ENCODE results near the gene OTOP1.
A peak's percentile ranks its signal among the peaks of the same experiment; 100 is the strongest.
"Not testable (repeated sequence)": the region's sequence is repeated elsewhere in the genome, so short reads cannot be mapped to it uniquely, and the experiment has no call there.

The OTOP1 gene

GRCh38 chr4:4226606-4227438 is at the start of gene OTOP1:
Gene OTOP1, minus strand, starts transcription at chr4:4226929. Its CDS starts 65 bp downstream, at chr4:4226864.
- no peak for DNase-seq (ENCODE audit: low read depth in 2 of 2)

- no peak for DNase-seq (ENCODE audit: low read depth in 2 of 2)
These were observed 47.5 kb upstream of the OTOP1 start for GRCh38 chr4:4274226-4274625.

GRCh38 chr4:4271912-4272311 is 45.2 kb upstream of the OTOP1 start:
- no peak for DNase-seq (ENCODE audit: low read depth in 2 of 2)

DNA sequence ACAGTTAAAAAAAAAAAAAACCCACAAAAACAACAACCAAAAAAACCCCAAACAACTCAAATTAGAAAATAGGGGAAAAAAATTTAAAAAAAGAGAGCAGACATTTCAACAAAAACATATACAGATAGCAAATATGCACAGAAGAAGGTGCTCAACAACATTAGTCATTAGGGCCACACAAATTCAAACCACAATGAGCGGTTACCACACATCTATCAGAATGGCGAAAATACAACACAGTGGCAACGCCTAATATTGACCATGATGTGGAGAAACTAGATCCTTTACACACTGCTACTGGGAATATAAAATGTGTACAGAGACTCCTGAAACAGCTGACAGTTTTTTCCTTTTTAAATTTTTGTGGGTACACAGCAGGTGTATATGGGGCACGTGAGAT is 43.8 kb upstream of the OTOP1 start:
- no peak for DNase-seq (ENCODE audit: low read depth in 2 of 2)

DNA sequence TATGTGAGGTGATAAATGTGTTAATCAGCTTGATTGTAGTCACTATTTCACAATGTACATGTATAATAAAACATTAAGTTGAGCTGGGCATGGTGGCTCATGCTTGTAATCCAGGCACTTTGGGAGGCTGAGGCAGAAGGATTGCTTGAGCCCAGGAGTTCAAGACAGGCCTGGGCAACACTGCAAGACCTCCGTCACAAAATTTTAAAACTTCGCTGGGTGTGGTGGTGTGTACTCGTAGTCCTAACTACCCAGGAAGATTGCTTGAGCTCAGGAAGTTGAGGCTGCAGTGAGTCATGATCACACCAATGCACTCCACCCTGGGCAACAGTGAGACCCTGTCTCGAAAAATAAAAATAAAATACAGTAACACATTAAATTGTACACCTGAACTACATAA is 43.1 kb upstream of the OTOP1 start:
- no peak for DNase-seq (ENCODE audit: low read depth in 2 of 2)

GRCh38 chr4:4269331-4269731 is 42.6 kb upstream of the OTOP1 start:
- DNase-seq (ENCODE audit: low read depth in 2 of 2), result no peak

- DNase-seq (ENCODE audit: low read depth in 2 of 2), result no peak
These were observed 42.0 kb upstream of the OTOP1 start for GRCh38 chr4:4268776-4269175.

DNA sequence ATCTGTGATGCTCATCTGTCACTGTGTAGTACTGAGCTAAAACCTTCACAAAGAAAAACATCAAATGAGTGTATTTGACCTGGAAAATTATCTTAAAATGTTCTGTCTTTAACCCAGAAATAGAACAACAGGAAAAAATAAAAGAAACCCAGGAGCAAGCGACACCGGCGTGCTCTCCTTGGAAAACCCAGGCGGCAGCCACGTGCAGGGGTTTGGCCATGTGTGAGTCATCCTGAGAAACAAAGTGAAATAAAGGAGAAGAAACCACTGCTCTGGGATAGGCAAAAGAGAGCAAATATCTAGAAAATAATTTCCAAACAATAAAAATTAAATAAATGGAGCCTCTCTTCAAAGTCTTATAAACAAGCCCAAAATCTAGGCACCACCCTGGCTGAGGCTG is 41.3 kb upstream of the OTOP1 start:
- DNase-seq (ENCODE audit: low read depth in 2 of 2), result no peak

- DNase-seq (ENCODE audit: low read depth in 2 of 2), result no peak
These were observed 33.5 kb upstream of the OTOP1 start for GRCh38 chr4:4260185-4260751.

DNA sequence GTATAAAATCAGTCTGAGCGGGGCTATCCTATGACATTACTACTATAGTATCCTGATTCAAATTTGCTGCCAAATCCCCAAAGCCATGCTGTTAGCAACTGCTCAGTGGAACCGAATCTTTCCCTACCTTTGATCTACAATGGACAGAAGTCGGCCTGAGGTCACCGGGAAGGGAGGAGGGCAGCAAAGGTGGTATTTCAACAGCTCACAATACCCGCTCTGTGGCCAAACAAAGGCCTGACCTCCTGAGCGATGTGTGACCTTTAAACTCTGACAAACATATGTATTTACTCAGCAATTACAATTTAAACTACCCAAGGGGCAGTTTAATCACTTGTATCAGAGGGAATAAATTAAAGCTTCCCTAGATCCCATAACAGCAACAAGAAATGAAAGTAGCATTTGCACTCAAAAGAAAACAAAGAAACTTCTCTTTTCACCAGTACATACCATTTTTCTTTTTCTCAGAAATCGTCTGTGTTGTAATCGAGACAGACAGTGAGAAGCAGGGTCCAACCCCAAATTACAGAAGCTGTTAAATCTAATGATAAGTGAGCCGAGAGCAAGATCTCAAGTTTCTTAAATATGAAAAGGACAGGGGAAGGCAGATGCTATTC is 32.9 kb upstream of the OTOP1 start:
- no peak for DNase-seq (ENCODE audit: low read depth in 2 of 2)

GRCh38 chr4:4257705-4258104 is 31.0 kb upstream of the OTOP1 start:
- not testable (repeated sequence) for DNase-seq (ENCODE audit: low read depth in 2 of 2)

- no peak for DNase-seq (ENCODE audit: low read depth in 2 of 2)
These were observed 30.1 kb upstream of the OTOP1 start for GRCh38 chr4:4256799-4257198.

- DNase-seq (ENCODE audit: low read depth in 2 of 2), result no peak
These were observed 27.9 kb upstream of the OTOP1 start for GRCh38 chr4:4254666-4255065.

- DNase-seq (ENCODE audit: low read depth in 2 of 2), result no peak
These were observed 27.5 kb upstream of the OTOP1 start for GRCh38 chr4:4254199-4254598.

DNA sequence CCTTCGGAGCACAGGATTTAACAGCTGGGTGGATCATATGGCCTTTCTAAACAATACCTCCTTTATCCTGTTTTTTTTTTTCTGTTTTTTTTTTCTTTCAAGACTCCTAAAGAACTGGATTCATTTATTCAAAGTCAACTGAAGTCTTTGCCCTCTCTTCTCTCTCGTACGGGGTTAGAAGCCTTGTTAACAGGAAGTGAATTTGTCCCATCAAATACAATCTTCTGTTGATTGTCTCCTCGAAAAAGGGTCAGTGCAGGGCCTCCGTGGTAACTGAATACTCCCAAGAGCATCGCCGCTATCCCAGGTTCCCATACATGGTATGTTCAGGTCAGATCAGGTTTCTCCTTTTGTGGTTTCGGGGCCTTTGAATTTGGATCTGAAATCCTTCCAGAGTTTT is 23.1 kb upstream of the OTOP1 start:
- no peak for DNase-seq (ENCODE audit: low read depth in 2 of 2)

- not testable (repeated sequence) for DNase-seq (ENCODE audit: low read depth in 2 of 2)
These were observed 22.6 kb upstream of the OTOP1 start for GRCh38 chr4:4249342-4249741.

DNA sequence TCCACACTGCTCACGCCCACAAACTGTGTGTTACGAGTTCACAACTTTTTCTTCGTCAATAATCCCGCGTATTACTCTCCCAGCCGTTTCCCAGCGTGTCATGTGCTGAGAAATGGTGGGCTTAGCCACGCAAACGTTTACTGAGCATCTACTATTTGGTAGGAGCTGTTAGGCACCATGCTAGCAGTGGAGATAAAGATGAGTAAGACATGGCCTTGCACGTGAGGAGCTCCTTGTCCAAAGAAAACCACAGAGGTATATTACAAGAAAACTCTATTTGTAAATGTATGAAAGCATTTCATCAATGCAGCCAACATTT is 22.1 kb upstream of the OTOP1 start:
- no peak for DNase-seq (ENCODE audit: low read depth in 2 of 2)

- DNase-seq (ENCODE audit: low read depth in 2 of 2), result peak; percentile 86
These were observed 21.5 kb upstream of the OTOP1 start, which contains the start of gene TMEM128 for GRCh38 chr4:4248029-4248884. Gene TMEM128, minus strand, starts transcription at chr4:4248223. Its CDS starts 21 bp downstream, at chr4:4248202.

DNA sequence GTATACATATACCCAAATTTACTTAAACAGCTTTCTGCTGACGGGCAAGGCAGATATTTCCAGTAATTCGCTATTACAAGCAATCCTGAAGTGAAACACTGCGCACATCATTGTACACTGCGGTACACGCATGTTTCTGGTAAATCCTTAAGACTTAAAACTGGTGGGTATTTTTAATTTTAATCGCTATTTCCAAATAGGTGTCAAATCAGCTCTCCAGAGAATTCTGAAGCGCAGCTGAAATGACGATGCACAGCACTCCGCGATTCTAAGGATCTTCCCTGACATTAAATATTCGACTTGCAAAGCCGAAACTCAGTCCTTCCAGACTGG is 20.9 kb upstream of the OTOP1 start:
- no peak for DNase-seq (ENCODE audit: low read depth in 2 of 2)

DNA sequence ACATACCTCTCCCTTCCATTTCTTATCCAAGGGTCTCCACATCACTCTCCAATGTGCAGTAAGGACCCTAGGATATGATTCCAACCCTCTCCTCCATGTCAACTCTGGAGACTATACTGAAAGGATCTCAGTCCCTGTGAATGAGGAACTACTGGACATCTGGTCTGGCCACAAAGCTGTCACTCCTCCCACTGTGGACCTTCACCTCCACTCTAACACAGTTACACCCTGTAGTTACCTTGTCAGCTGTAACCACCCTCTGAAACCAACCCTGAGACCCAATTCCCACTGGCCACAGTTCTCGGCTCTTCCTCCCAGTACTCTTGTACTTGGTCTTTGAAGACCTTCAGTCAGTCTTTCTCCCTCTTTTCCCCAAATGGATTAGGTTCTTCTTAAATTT is 18.4 kb upstream of the OTOP1 start:
- no peak for DNase-seq (ENCODE audit: low read depth in 2 of 2)

- DNase-seq (ENCODE audit: low read depth in 2 of 2), result not testable (repeated sequence)
These were observed 12.8 kb upstream of the OTOP1 start for GRCh38 chr4:4239551-4239950.

DNA sequence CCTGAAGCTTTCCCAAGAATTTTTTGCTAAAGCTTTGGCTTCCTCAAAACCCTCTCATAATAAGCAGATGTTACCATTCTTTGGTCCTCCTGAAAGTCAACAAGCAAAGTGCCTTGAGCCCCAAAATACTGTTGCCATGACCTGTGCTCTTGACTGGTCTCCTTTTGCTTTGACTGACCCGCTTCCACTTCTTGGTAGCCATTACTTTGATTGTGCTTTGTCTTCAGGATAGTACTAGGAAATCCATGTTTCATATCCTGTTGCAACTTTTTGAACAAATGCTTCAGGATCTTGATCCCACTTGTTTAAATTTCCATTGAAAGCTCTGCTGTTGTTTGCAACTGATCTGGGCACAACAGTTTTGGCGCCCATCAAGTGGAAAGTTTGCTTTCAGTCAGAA is 6.9 kb upstream of the OTOP1 start:
- DNase-seq (ENCODE audit: low read depth in 2 of 2), result no peak

GRCh38 chr4:4228356-4228668 is 1.6 kb upstream of the OTOP1 start:
- no peak for DNase-seq (ENCODE audit: low read depth in 2 of 2)

All from stimulated activated CD8-positive, alpha-beta memory T cell treated with anti-CD3 and anti-CD28 coated beads, Interleukin-15, amount 100 ng/mL, for 48 hours (primary cell).